BE2C (cell line): ENCODE measurements around the gene IRS2.

Experiments used
- DNase-seq: peaks from one replicate; pipeline ENCODE4 v3.0.0-alpha.2; 2020
- H3K27me3 ChIP-seq: fragments of 250-450 bp; sonication (Bioruptor Pico); 2 replicates; pipeline ENCODE4 v1.5.1; 2020; ENCODE audit warnings: mild to moderate bottlenecking
- H3K36me3 ChIP-seq: fragments of 250-450 bp; sonication (Bioruptor Pico); 2 replicates; pipeline ENCODE4 v1.5.1; 2020; ENCODE audit warnings: mild to moderate bottlenecking
- H3K4me1 ChIP-seq: fragments of 250-450 bp; sonication (Bioruptor Pico); 2 replicates; pipeline ENCODE4 v1.5.1; 2020
- H3K4me3 ChIP-seq: 2 replicates; pipeline ENCODE4 v1.5.1; 2011; ENCODE audit warnings: low read depth, low read length
- H3K9me3 ChIP-seq: fragments of 250-450 bp; sonication (Bioruptor Pico); 2 replicates; pipeline ENCODE4 v1.5.1; 2020
- CTCF ChIP-seq: IDR thresholded peaks from 2 replicates; pipeline ENCODE4 v1.5.1; 2012; ENCODE audit warnings: mild to moderate bottlenecking, low read depth, low read length

Gene IRS2

GRCh38 chr13:109703250-109703649 lies 83.1 kb downstream of the IRS2 start:
- H3K27me3 ChIP-seq: no peaks in the 10 kb centered on the region
- H3K9me3 ChIP-seq: no peaks in the 10 kb centered on the region
- no peaks in the 10 kb centered on the region for H3K36me3 ChIP-seq
- no peak for DNase-seq
- no peak overlapping the region for H3K4me3 ChIP-seq
- peaks cover 21% of the 10 kb centered on the region for H3K4me1 ChIP-seq
- TF ChIP-seq CTCF: no peak
